Suprapubic skin (tissue), 4 donors: ENCODE data around the gene AFF4. TPM values are rescaled to one million over a fixed set of nuclear protein-coding genes. Genes with fewer than 3 reads are reported as not detected.

Experiments
- DNase-seq, 2 donors: peaks; one replicate each; pipeline ENCODE4 v3.0.0-alpha.2; 2019; ENCODE audit warnings: low spot score in 2 of 2
- H3K27ac ChIP-seq: fragments of 200-600 bp; sonication (generic); one replicate; pipeline ENCODE4 v1.5.1; 2019
- H3K27me3 ChIP-seq: fragments of 200-600 bp; sonication (generic); one replicate; pipeline ENCODE4 v1.5.1; 2019
- H3K36me3 ChIP-seq: fragments of 200-600 bp; sonication (generic); one replicate; pipeline ENCODE4 v1.5.1; 2019
- H3K4me1 ChIP-seq: fragments of 200-600 bp; sonication (generic); one replicate; pipeline ENCODE4 v1.5.1; 2019
- H3K4me3 ChIP-seq: fragments of 200-600 bp; sonication (generic); one replicate; pipeline ENCODE4 v1.5.1; 2019; ENCODE audit warnings: mild to moderate bottlenecking
- H3K9me3 ChIP-seq: fragments of 200-600 bp; sonication (generic); one replicate; pipeline ENCODE4 v1.5.1; 2019
- CTCF ChIP-seq, 2 donors: fragments of 200-600 bp in 1 of 2; fragments of 450-650 bp in 1 of 2; sonication (generic) in 1 of 2; IDR thresholded peaks; one replicate each; pipeline ENCODE4 v1.5.1; 2016 to 2019; ENCODE audit warnings: antibody characterized with exemption in 2 of 2, mild to moderate bottlenecking in 1 of 2, moderate library complexity in 1 of 2
- EP300 ChIP-seq: sonication (generic); formaldehyde crosslinking; IDR thresholded peaks from one replicate; pipeline ENCODE4 v1.6.1; 2017; ENCODE audit warnings: antibody characterized with exemption
- POLR2A ChIP-seq, 2 donors: fragments of 450-650 bp; IDR thresholded peaks; one replicate each; pipeline ENCODE4 v1.6.1; 2017; ENCODE audit warnings: antibody characterized with exemption in 2 of 2, mild to moderate bottlenecking in 2 of 2, moderate library complexity in 2 of 2
- POLR2AphosphoS5 ChIP-seq, 3 donors: sonication (generic); formaldehyde crosslinking; IDR thresholded peaks; one replicate each; pipeline ENCODE4 v1.6.1; 2017; ENCODE audit warnings: antibody characterized with exemption in 3 of 3
- WGBS: methylation state at CpG from one replicate; pipeline ENCODE4 v1.1.5; 2018; 5-methylcytosine and 5-hydroxymethylcytosine counted together
- total RNA-seq, 4 donors: library from RNA; depleted of rRNA; stranded (reverse); fragments of >200 nt; gene quantifications; one replicate each; pipeline ENCODE4 v1.1.0, GENCODE V29; 2016

Gene AFF4
- total RNA-seq, 4 donors from 2014 or later, result 55.8 to 107 (median 71.7) TPM

- H3K27me3 ChIP-seq, result no peaks in the 10 kb centered on the region
- peaks cover 18% of the 10 kb centered on the region for H3K4me1 ChIP-seq
- WGBS, result 50% methylated on average over 4 of the region's 4 CpGs
- no peak for TF ChIP-seq EP300
- no peak for TF ChIP-seq CTCF (IDR thresholded peaks at IDR 0.05)
- no peak for TF ChIP-seq POLR2AphosphoS5 (IDR thresholded peaks at IDR 0.05)
- TF ChIP-seq POLR2A (IDR thresholded peaks at IDR 0.05), result no peak
- peak overlapping the region; percentile 64 for H3K27ac ChIP-seq
- no peaks in the 10 kb centered on the region for H3K9me3 ChIP-seq
- H3K4me3 ChIP-seq, result no peak overlapping the region
- H3K36me3 ChIP-seq, result no peaks in the 10 kb centered on the region
- no peak for DNase-seq
These were observed 122.1 kb downstream of the AFF4 start for GRCh38 chr5:132841305-132841704.

GRCh38 chr5:132840896-132841295, 122.5 kb downstream of the AFF4 start:
- no peak overlapping the region for H3K4me3 ChIP-seq
- no peaks in the 10 kb centered on the region for H3K9me3 ChIP-seq
- TF ChIP-seq EP300, result no peak
- no peak for TF ChIP-seq POLR2AphosphoS5 (IDR thresholded peaks at IDR 0.05)
- TF ChIP-seq CTCF (IDR thresholded peaks at IDR 0.05), result no peak
- TF ChIP-seq POLR2A (IDR thresholded peaks at IDR 0.05), result no peak
- peak overlapping the region; percentile 64 for H3K27ac ChIP-seq
- H3K27me3 ChIP-seq, result no peaks in the 10 kb centered on the region
- no peaks in the 10 kb centered on the region for H3K36me3 ChIP-seq
- DNase-seq, result no peak
- H3K4me1 ChIP-seq, result peaks cover 18% of the 10 kb centered on the region
- 80% methylated on average over 1 of the region's 1 CpG for WGBS

- TF ChIP-seq CTCF (IDR thresholded peaks at IDR 0.05), result no peak
- peaks cover 18% of the 10 kb centered on the region for H3K4me1 ChIP-seq
- WGBS, result 77% methylated on average over 3 of the region's 3 CpGs
- no peaks in the 10 kb centered on the region for H3K36me3 ChIP-seq
- H3K27me3 ChIP-seq, result no peaks in the 10 kb centered on the region
- no peak overlapping the region for H3K4me3 ChIP-seq
- no peak for DNase-seq
- peak overlapping the region; percentile 64 for H3K27ac ChIP-seq
- H3K9me3 ChIP-seq, result no peaks in the 10 kb centered on the region
These were observed 123.1 kb downstream of the AFF4 start for GRCh38 chr5:132840313-132840712.

GRCh38 chr5:132839426-132840301, 123.8 kb downstream of the AFF4 start:
- Histone ChIP-seq H3K4me1 (peaks cover 18% of the 10 kb centered on the region), H3K9me3 (no peaks in the 10 kb centered on the region), H3K36me3 (no peaks in the 10 kb centered on the region), H3K27ac (peak overlapping the region; percentile 64), H3K27me3 (no peaks in the 10 kb centered on the region), H3K4me3 (no peak overlapping the region)
- TF ChIP-seq EP300 (no peak), CTCF (IDR thresholded peaks at IDR 0.05) (no peak), POLR2AphosphoS5 (IDR thresholded peaks at IDR 0.05) (no peak), POLR2A (IDR thresholded peaks at IDR 0.05) (no peak)
- WGBS, result 56% methylated on average over 8 of the region's 8 CpGs
- DNase-seq, result no peak

- H3K27me3 ChIP-seq, result no peaks in the 10 kb centered on the region
- peak overlapping the region; percentile 64 for H3K27ac ChIP-seq
- no peak for DNase-seq
- H3K9me3 ChIP-seq, result no peaks in the 10 kb centered on the region
- no peak overlapping the region for H3K4me3 ChIP-seq
- 63% methylated on average over 3 of the region's 3 CpGs for WGBS
- TF ChIP-seq POLR2AphosphoS5 (IDR thresholded peaks at IDR 0.05), result no peak
- TF ChIP-seq POLR2A (IDR thresholded peaks at IDR 0.05), result no peak
- TF ChIP-seq CTCF (IDR thresholded peaks at IDR 0.05), result no peak
- no peak for TF ChIP-seq EP300
- H3K36me3 ChIP-seq, result no peaks in the 10 kb centered on the region
- peaks cover 18% of the 10 kb centered on the region for H3K4me1 ChIP-seq
These were observed 124.7 kb downstream of the AFF4 start for GRCh38 chr5:132838516-132839282.
